K562 (cell line): ENCODE results near the gene PEX11B. TPM values are rescaled to one million over a fixed set of nuclear protein-coding genes. Genes with fewer than 3 reads are reported as not detected.

ENCODE experiments used
- ARNT ChIP-seq, 2 experiments: fragments of 450-650 bp; IDR thresholded peaks; 2 replicates each; pipeline ENCODE4 v1.6.1; 2016; ENCODE audit warnings: mild to moderate bottlenecking in 1 of 2
- BMI1 ChIP-seq: fragments of 150-350 bp; IDR thresholded peaks from 2 replicates; pipeline ENCODE4 v1.6.1; 2014; ENCODE audit warnings: low read length
- ETV5 ChIP-seq: sonication (generic); formaldehyde crosslinking; IDR thresholded peaks from 2 replicates; pipeline ENCODE4 v1.4.0; 2020; ENCODE audit warnings: low read depth, mild to moderate bottlenecking, missing genetic modification reagents
- RHOXF2B ChIP-seq: fragments of 250-450 bp; sonication (Bioruptor Pico); conservative IDR thresholded peaks from 2 replicates; pipeline ENCODE4 v1.5.1; 2021
- ZNF12 ChIP-seq: sonication (generic); formaldehyde crosslinking; IDR thresholded peaks from 2 replicates; pipeline ENCODE4 v1.4.0; 2020; ENCODE audit warnings: mild to moderate bottlenecking, missing genetic modification reagents
- ZNF224 ChIP-seq: sonication (generic); formaldehyde crosslinking; IDR thresholded peaks from 2 replicates; pipeline ENCODE4 v1.8.0; 2022; ENCODE audit warnings: mild to moderate bottlenecking, missing genetic modification reagents
- ZNF584 ChIP-seq: fragments of 200-800 bp; sonication (Bioruptor generic); IDR thresholded peaks from 2 replicates; pipeline ENCODE4 v1.6.1; 2016; ENCODE audit warnings: low read depth, mild to moderate bottlenecking, missing genetic modification characterization, missing compliant biosample characterization
- polyA plus RNA-seq, 8 experiments: library from polyadenylated mRNA; depleted of rRNA in 4 of 8; stranded (reverse) in 5 of 8; unstranded in 3 of 8; fragments of >200 nt; fragmentation: Nextera tagmentation in 2 of 8; fragmentation: Illumina TruSeq in 1 of 8; extraction: Ambion mirVana in 2 of 8; extraction: Trizol in 1 of 8; gene quantifications; 2 replicates each; pipeline versions ENCODE4 v1.2.1 to v1.2.3, GENCODE V29; 2011 to 2014; ENCODE audit warnings: inconsistent platforms in 1 of 8, missing spikeins in 1 of 8
- total RNA-seq, 7 experiments: library from RNA; depleted of rRNA in 6 of 7; stranded (reverse); fragments of >200 nt in 6 of 7; fragmentation: Illumina TruSeq in 2 of 7; extraction: Trizol in 2 of 7; gene quantifications; 2 replicates each; pipeline versions ENCODE4 v1.2.1 to v1.2.3, GENCODE V29; 2011 to 2021; ENCODE audit warnings: low replicate concordance in 1 of 7
- TF ChIP-seq, protein P1 (sequence below): fragments of 450-650 bp; conservative IDR thresholded peaks from 2 replicates; pipeline ENCODE4 v1.6.1; 2016; ENCODE audit warnings: missing genetic modification characterization, low read depth, mild to moderate bottlenecking, missing compliant biosample characterization, moderate library complexity
- TF ChIP-seq, protein P2 (sequence below): fragments of 450-650 bp; formaldehyde crosslinking; IDR thresholded peaks from 2 replicates; pipeline ENCODE4 v1.4.0; 2022; ENCODE audit warnings: mild to moderate bottlenecking, moderate library complexity
- TF ChIP-seq, protein P3 (sequence below): fragments of 450-650 bp; IDR thresholded peaks from 2 replicates; pipeline ENCODE4 v1.6.1; 2016; ENCODE audit warnings: borderline replicate concordance
- TF ChIP-seq, protein P4 (sequence below): sonication (generic); formaldehyde crosslinking; IDR thresholded peaks from 2 replicates; pipeline ENCODE4 v1.8.1; 2023; ENCODE audit warnings: mild to moderate bottlenecking, missing genetic modification reagents
- TF ChIP-seq, protein P5 (sequence below), 2 experiments: IDR thresholded peaks; 2 replicates each; pipeline ENCODE4 v1.6.1; 2011; ENCODE audit warnings: borderline replicate concordance in 1 of 2, control low read depth in 1 of 2, low read depth in 1 of 2, low read length in 1 of 2, mild to moderate bottlenecking in 1 of 2, mixed read lengths in 1 of 2, moderate library complexity in 1 of 2; ENCODE audit not compliant: insufficient read depth in 1 of 2, insufficient read length in 1 of 2, poor library complexity in 1 of 2, severe bottlenecking in 1 of 2; ENCODE audit errors: extremely low read depth in 1 of 2

Gene PEX11B
- total and polyA plus RNA-seq, 9 of the 15 experiments (the other 6 are each of a cell fraction or from before 2014, with no cell fraction given): 13.2 to 60.0 (median 21.7) TPM

DNA sequence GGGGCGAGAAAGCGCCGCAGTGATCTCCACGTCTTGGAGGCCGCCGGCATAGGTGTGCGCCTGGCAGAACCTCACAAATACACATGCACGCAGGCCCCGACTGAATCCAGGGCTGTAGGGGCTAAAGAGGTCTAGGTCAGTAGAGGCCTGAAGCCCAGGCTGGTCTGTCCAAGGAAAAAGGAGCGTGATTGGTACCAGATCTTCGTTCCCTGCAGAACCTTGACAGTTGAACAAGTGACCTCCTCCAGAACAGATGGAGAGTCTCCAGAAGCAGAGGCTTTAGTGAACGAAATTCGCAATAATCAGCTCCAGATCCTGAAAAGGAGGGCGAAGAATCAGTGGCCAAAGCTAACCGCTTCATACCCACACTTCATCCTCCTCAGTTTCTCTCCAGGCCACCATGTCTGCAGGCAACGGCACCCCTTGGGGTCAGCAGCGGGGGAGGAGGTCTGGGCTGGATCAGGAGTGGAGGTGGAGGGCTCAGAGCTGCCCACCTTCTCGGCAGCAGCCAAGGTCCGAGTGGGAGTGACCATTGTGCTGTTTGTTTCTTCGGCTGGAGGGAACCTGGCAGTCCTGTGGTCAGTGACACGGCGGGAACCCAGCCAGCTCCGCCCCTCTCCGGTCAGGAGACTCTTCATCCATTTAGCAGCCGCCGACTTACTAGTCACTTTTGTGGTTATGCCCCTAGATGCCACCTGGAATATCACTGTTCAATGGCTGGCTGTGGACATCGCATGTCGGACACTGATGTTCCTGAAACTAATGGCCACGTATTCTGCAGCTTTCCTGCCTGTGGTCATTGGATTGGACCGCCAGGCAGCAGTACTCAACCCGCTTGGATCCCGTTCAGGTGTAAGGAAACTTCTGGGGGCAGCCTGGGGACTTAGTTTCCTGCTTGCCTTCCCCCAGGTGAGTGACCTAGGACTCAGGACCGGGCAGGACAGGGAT lies 749 bp upstream of the PEX11B start (continued):
- TF ChIP-seq, protein P1, sequence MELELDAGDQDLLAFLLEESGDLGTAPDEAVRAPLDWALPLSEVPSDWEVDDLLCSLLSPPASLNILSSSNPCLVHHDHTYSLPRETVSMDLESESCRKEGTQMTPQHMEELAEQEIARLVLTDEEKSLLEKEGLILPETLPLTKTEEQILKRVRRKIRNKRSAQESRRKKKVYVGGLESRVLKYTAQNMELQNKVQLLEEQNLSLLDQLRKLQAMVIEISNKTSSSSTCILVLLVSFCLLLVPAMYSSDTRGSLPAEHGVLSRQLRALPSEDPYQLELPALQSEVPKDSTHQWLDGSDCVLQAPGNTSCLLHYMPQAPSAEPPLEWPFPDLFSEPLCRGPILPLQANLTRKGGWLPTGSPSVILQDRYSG (tag): no peak
- TF ChIP-seq RHOXF2B (no peak), ZNF584 (CRISPR knock-in tag) (no peak), ZNF224 (no peak), ZNF12 (CRISPR knock-in tag) (peak; percentile 89; the same call in 1 of the 2 replicates), ARNT (IDR thresholded peaks at IDR 0.05) (peak in 1 of 2 experiments; percentile 85; a peak in 2 of 4 replicates), BMI1 (no peak), ETV5 (CRISPR knock-in tag) (no peak)
- TF ChIP-seq, protein P2, sequence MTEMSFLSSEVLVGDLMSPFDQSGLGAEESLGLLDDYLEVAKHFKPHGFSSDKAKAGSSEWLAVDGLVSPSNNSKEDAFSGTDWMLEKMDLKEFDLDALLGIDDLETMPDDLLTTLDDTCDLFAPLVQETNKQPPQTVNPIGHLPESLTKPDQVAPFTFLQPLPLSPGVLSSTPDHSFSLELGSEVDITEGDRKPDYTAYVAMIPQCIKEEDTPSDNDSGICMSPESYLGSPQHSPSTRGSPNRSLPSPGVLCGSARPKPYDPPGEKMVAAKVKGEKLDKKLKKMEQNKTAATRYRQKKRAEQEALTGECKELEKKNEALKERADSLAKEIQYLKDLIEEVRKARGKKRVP (CRISPR knock-in tag): no peak
- TF ChIP-seq, protein P3, sequence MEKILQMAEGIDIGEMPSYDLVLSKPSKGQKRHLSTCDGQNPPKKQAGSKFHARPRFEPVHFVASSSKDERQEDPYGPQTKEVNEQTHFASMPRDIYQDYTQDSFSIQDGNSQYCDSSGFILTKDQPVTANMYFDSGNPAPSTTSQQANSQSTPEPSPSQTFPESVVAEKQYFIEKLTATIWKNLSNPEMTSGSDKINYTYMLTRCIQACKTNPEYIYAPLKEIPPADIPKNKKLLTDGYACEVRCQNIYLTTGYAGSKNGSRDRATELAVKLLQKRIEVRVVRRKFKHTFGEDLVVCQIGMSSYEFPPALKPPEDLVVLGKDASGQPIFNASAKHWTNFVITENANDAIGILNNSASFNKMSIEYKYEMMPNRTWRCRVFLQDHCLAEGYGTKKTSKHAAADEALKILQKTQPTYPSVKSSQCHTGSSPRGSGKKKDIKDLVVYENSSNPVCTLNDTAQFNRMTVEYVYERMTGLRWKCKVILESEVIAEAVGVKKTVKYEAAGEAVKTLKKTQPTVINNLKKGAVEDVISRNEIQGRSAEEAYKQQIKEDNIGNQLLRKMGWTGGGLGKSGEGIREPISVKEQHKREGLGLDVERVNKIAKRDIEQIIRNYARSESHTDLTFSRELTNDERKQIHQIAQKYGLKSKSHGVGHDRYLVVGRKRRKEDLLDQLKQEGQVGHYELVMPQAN: peak; percentile 67; the same call in 1 of the 2 replicates
- TF ChIP-seq, protein P4, sequence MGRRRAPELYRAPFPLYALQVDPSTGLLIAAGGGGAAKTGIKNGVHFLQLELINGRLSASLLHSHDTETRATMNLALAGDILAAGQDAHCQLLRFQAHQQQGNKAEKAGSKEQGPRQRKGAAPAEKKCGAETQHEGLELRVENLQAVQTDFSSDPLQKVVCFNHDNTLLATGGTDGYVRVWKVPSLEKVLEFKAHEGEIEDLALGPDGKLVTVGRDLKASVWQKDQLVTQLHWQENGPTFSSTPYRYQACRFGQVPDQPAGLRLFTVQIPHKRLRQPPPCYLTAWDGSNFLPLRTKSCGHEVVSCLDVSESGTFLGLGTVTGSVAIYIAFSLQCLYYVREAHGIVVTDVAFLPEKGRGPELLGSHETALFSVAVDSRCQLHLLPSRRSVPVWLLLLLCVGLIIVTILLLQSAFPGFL: peak; percentile 86; the same call in 1 of the 2 replicates
- TF ChIP-seq, protein P5, sequence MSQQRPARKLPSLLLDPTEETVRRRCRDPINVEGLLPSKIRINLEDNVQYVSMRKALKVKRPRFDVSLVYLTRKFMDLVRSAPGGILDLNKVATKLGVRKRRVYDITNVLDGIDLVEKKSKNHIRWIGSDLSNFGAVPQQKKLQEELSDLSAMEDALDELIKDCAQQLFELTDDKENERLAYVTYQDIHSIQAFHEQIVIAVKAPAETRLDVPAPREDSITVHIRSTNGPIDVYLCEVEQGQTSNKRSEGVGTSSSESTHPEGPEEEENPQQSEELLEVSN (IDR thresholded peaks at IDR 0.05; ENCODE audit: borderline replicate concordance in 1 of 2, extremely low read depth in 1 of 2, insufficient read depth in 1 of 2, insufficient read length in 1 of 2, low read depth in 1 of 2, low read length in 1 of 2, poor library complexity in 1 of 2, severe bottlenecking in 1 of 2): peak; percentile 44 to 62
